Adipose tissue (tissue), 3 donors: ENCODE data around the gene ODF4. TPM values are rescaled to one million over a fixed set of nuclear protein-coding genes. Genes with fewer than 3 reads are reported as not detected.
"Not testable (repeated sequence)": the region's sequence is repeated elsewhere in the genome, so short reads cannot be mapped to it uniquely, and the experiment has no call there.

Experiments
- H3K27ac ChIP-seq: one replicate; pipeline ENCODE4 v1.5.1; 2013; ENCODE audit warnings: low read depth, low read length
- WGBS, 3 donors: extraction: QIAGEN DNeasy Blood & Tissue Kit; methylation state at CpG; one replicate each; pipeline ENCODE4 v1.1.7; 2013; 5-methylcytosine and 5-hydroxymethylcytosine counted together
- polyA plus RNA-seq, 3 donors: library from polyadenylated mRNA; stranded (reverse); fragments of 200-250 nt; gene quantifications; one replicate each; pipeline ENCODE4 v1.2.3, GENCODE V29; 2013
- donor health status: healthy with polysubstance abuse.
- donor health status: Bipolar disorder and iron deficiency.
- donor health status: healthy.

Gene ODF4
- polyA plus RNA-seq, 3 donors: not detected

GRCh38 chr17:8357910-8358309, 18.3 kb downstream of the ODF4 start:
- 86 to 98% (median 94%) methylated on average over 3 of the region's 3 CpGs for whole genome bisulfite sequencing, 3 donors
- H3K27ac ChIP-seq: no peak overlapping the region

DNA sequence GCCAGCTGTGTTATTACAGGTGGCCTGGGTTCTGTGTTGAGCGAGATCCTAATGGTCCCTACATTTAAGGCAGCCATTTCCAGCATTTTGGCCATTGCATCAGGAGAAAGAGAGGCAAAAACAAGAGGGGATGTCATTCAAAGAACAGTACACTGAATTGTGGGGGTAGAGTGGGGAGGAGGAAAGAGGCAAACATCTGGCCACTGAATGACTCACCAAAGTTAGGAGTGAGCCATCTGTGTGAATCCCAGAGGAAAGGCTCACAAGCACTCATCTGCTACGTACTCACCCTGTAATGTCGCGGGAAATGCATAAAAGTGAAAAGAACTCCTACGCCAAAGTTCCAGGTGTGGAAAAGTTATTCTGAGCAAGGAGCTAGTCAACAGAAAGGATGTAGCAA, 20.1 kb downstream of the ODF4 start:
- 46 to 73% (median 47%) methylated on average over 5 of the region's 5 CpGs for WGBS, 3 donors
- H3K27ac ChIP-seq: no peak overlapping the region

- WGBS, 3 donors: 29 to 35% (median 29%) methylated on average over 3 of the region's 3 CpGs
- no peak overlapping the region for H3K27ac ChIP-seq
Observed at GRCh38 chr17:8360260-8360659, 20.6 kb downstream of the ODF4 start.

DNA sequence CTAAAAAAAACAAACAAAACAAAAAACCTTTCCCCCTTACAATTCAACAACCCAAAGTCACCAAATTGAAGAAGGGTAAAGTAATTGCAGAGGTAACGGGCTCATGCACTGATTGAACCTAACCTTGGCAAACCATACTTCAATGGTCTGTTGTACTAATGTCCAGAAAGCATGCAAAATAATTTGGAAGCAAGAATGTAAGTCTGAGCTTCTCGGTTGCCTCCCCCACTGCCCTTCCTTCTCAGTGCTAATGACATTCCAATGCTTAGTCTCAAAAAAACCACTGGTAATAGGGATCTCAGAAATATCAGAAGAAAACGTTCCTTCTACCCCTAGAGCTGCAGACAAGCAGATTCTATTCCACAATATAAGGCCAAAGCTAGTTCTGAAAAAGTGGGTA, 21.1 kb downstream of the ODF4 start:
- no peak overlapping the region for H3K27ac ChIP-seq
- 33 to 47% (median 47%) methylated on average over 3 of the region's 3 CpGs for WGBS, 3 donors

GRCh38 chr17:8362651-8363332, 23.2 kb downstream of the ODF4 start:
- WGBS, 3 donors: 91 to 94% (median 91%) methylated on average over 4 of the region's 4 CpGs
- H3K27ac ChIP-seq: no peak overlapping the region

GRCh38 chr17:8365143-8365542, 25.5 kb downstream of the ODF4 start:
- 54 to 67% (median 67%) methylated on average over 1 of the region's 1 CpG for WGBS, 3 donors
- no peak overlapping the region for H3K27ac ChIP-seq

- WGBS, 3 donors: 60 to 74% (median 65%) methylated on average over 2 of the region's 2 CpGs
- H3K27ac ChIP-seq: peak overlapping the region; percentile 3
Observed at GRCh38 chr17:8366231-8366630, 26.6 kb downstream of the ODF4 start.

DNA sequence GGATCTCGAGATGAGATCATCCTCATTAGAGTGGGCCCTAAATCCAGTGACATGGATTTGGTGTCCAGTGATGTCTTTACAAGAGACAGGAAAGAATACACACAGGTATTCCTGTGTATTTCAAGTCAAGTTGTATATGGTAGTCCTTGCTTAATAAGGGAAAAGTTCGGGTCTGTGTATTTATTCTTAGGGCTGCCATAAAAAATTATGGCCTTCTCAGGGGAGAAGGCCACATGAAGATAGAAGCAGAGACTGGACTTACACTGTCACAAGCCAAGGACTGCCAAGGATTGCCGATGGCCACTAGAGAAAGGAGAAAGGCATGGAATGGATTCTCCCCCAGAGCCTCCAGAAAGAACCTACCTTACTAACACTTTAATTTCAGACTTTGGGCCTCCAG, 28.6 kb downstream of the ODF4 start:
- WGBS, 3 donors: 91 to 96% (median 95%) methylated on average over 3 of the region's 3 CpGs
- no peak overlapping the region for H3K27ac ChIP-seq

DNA sequence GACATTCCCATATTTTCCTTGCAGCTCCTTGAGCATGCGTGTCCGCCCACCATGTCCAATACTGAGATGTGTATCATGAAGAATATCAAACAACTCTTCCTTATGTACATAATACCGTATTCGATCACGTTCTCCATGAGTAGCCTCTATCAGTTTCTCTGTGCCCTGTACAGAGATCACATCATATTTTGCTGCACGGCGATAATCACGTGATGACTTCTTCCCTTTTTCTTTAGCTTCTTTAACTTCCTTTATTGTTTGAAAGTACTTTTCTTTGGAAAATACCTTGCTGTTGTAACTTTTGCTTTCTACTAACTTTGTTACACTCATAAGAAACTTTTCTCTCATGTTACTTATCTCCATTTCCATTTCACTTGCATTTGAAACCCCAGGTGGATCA, 30.3 kb downstream of the ODF4 start:
- WGBS, 3 donors: 70 to 89% (median 77%) methylated on average over 8 of the region's 8 CpGs
- H3K27ac ChIP-seq: no peak overlapping the region

DNA sequence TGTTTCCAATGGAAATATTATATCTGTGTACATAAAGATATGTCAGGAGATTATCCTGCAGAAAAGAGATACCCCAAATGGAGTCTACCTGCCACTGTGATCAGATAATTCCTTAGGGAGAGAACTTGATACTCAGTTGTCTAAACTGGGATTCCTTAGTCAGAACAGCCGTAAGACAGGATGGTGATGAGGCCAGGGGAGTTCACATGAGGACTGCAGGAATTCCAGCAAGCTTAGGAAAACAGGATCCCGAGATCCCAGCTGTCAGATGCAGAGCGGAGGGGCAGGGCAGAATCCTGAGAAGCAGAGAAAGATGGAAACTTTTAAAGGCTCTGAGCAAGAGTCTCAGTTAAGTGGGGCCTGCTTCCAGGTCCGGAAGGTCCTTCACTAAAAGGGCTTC, 32.1 kb downstream of the ODF4 start:
- no peak overlapping the region for H3K27ac ChIP-seq
- 65 to 81% (median 73%) methylated on average over 4 of the region's 4 CpGs for WGBS, 3 donors

GRCh38 chr17:8372422-8372821, 32.8 kb downstream of the ODF4 start:
- no peak overlapping the region for H3K27ac ChIP-seq
- 87 to 90% (median 90%) methylated on average over 7 of the region's 7 CpGs for WGBS, 3 donors

DNA sequence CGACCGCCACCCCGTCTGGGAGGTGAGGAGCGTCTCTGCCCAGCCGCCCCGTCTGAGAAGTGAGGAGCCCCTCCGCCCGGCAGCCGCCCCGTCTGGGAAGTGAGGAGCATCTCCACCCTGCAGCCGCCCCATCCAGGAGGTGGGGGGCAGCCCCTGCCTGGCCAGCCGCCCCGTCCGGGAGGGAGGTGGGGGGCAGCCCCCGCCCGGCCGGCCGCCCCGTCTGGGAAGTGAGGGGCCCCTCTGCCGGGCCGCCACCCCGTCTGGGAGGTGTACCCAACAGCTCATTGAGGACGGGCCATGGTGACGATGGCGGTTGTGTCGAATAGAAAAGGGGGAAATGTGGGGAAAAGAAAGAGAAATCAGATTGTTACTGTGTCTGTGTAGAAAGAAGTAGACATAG, 34.2 kb downstream of the ODF4 start:
- WGBS, 3 donors: 93 to 99% (median 98%) methylated on average over 15 to 22 of the region's 26 CpGs
- not testable (repeated sequence) for H3K27ac ChIP-seq

DNA sequence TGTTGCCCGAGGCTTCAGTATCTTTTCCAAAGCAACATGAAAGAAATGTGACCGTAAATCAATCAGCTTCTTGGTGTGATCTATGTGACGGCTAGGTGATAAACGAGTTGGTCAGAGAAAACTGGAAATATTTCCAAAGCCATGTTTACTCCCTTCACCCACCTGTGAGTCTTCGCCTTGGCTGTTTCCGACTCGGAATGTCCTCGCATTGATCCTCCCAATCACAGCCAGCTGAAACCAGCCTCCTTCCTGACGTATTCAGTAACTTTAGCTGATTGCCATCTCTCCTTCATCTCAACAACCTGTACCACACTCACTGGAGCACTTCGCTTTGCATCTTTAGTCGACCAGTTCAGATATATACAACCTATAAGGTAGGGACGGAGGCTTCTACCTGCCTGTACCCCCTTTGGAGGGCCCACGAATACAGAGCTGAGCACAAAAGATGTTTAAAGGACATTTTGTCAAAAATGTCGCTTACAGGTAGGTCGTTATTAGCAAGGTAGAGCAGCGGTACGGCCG, 36.2 kb downstream of the ODF4 start:
- H3K27ac ChIP-seq: no peak overlapping the region
- WGBS, 3 donors: 8 to 23% (median 18%) methylated on average over 18 of the region's 18 CpGs

DNA sequence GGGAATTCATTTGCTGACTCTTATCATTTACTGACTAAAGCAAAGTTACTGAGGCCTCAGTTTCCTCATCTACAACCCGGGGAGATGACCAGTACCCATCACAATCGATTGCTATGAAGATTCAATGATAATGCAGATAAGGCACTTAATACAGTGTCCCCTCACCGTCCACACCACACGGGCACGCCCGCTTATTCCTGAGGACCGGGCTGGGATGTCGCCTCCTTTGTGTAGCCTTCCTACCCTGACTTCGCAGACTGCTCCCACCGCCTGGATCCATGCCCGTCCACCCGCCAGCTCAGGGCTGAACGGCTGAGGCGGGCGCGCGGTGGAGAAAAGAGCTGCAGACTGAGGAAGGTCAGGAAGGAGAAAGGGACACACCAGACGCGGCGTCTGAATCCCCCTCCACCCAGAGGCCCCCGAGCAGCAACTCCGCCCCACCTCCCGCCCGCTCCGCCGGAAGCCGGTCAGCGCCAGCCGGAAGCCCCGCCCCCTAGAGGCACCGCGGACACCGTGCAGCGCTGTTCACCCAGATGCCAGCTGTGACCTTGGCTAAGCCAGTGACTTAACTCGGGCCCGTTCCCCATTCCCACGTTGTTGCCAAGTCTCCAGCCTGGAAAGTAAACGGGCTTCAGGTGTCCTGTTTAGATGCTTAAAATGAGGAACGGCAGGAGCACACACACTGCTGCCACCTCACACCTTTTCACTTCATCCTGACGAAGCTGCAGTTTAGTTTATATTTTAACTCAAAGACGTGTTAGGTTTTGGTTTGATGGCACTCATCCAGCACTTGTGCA, 36.8 kb downstream of the ODF4 start, which contains the start of gene KRABD2:
Gene KRABD2 (minus strand): TSS at position 434 of the 797 bp plus-strand sequence.
- 0 to 1% (median 1%) methylated on average over 39 to 41 of the region's 41 CpGs for WGBS, 3 donors
- H3K27ac ChIP-seq: peak within 1 kb of the TSS; percentile 54

DNA sequence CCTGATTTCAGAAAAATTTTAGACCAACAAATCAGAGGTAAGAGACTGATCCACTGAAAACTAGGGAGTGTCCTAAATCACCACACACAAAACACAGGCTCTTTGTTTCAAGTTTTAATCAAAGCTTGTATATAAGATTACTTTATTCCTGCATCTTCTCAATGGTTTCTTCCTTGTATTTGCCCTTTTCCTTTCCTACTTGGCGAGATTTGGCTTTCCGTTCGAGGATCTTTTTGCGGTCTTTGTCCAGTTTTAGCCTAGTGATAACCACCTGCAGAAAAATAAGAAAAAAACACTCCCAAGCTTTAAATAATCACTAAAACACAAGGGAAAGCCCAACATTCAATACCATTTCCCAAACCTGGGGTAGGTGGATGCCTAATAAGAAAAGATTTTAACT, 37.8 kb downstream of the ODF4 start:
- H3K27ac ChIP-seq: no peak overlapping the region
- 85 to 91% (median 87%) methylated on average over 4 of the region's 4 CpGs for WGBS, 3 donors

DNA sequence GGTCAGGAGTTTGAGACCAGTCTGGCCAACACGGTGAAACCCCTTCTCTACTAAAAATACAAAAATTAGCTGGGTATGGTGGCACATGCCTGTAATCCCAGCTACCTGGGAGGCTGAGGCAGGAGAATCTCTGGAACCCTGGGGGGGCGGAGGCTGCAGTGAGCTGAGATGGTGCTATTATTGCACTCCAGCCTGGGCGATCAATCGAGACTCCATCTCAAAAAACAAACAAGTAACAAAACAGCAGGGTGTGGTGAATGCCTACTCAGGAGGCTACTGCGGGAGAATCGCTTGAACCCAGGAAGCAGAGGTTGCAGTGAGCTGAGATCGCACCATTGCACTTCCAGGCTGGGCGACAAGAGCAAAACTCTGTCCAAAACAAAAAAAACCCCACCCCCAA, 38.5 kb downstream of the ODF4 start:
- H3K27ac ChIP-seq: not testable (repeated sequence)
- WGBS, 3 donors: 82 to 84% (median 84%) methylated on average over 8 of the region's 8 CpGs

GRCh38 chr17:8380049-8380448, 40.4 kb downstream of the ODF4 start:
- 44 to 69% (median 64%) methylated on average over 3 of the region's 3 CpGs for WGBS, 3 donors
- H3K27ac ChIP-seq: no peak overlapping the region

DNA sequence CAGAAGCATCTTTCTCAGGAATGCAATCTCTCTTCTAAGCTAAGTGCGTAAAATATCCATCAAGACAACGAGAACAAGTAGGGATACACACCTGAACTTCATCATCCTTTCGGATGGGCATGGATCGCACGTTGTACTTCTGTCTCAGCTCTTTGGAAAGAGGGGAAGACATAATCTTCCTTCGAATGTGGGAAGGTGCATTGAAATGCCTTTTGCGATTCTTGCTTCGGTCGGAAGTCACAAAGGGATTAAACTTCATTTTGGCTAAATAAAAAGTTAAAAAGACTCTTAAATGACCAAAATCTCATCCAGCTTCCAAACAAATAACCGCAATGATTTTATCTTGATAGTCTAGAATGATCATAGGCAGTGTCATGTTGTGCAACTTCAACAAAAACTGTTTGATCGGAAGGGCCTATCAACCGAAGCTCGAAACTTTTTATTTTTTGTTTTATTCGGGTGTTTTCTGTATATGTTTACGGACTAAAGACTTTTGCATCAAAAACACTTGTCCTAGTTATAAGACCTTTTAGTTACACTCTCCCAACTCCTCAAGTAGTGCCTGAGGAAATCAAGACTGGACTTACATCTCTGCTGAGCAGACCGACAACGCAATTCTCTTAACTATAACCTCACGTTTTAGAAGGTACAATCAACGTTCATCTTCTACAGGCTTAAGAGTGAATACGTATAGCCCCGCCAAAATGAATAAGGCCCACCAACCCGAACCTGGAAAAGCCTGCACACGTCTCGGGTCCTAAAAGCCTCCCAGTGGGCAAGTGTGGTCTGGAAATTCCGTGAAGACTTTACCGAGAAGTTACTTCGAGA, 42.6 kb downstream of the ODF4 start:
- H3K27ac ChIP-seq: no peak overlapping the region
- 13 to 17% (median 16%) methylated on average over 27 of the region's 27 CpGs for WGBS, 3 donors

DNA sequence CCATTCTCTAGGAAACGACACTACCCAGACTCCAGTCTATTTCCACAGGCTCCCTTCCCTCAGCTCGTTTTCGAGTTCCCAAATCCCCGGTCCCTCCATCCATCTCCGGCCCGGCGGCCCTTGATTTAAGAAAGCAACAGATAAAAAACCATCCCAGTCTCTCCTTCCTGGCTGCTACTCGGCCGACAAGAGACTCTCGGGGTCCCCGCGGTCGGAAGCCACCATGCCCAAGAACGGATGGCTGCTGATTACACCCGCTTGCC, 43.2 kb downstream of the ODF4 start:
- WGBS, 3 donors: 1% methylated on average over 15 of the region's 15 CpGs
- no peak overlapping the region for H3K27ac ChIP-seq
